K562 (cell line): ENCODE data around the gene COL8A2. TPM values are rescaled to one million over a fixed set of nuclear protein-coding genes. Genes with fewer than 3 reads are reported as not detected.

ENCODE experiments used
- BRF1 ChIP-seq: IDR thresholded peaks from 3 replicates; pipeline ENCODE4 v1.6.1; 2011; ENCODE audit warnings: borderline replicate concordance, mild to moderate bottlenecking; ENCODE audit not compliant: insufficient read length; ENCODE audit errors: extremely low read depth
- CBFA2T2 ChIP-seq: fragments of 450-650 bp; conservative IDR thresholded peaks from 2 replicates; pipeline ENCODE4 v1.6.1; 2017; ENCODE audit warnings: mild to moderate bottlenecking
- CEBPG ChIP-seq, 3 experiments: fragments of 200-800 bp in 1 of 3; sonication (Bioruptor generic) in 1 of 3; sonication (generic) in 1 of 3; formaldehyde crosslinking in 1 of 3; IDR thresholded peaks in 2 of 3; conservative IDR thresholded peaks in 1 of 3; 2 replicates each; pipeline versions ENCODE4 v1.6.1 to v1.8.0; 2016 to 2022; ENCODE audit warnings: missing compliant biosample characterization in 2 of 3, missing genetic modification characterization in 2 of 3, mild to moderate bottlenecking in 1 of 3, missing genetic modification reagents in 1 of 3
- CHD1 ChIP-seq: fragments of 200-600 bp; sonication (generic); IDR thresholded peaks from one replicate; pipeline ENCODE4 v1.6.1; 2012; ENCODE audit warnings: mild to moderate bottlenecking, moderate library complexity, low read length, inconsistent platforms
- CHD4 ChIP-seq: fragments of 200-600 bp; sonication (generic); IDR thresholded peaks from 3 replicates; pipeline ENCODE4 v1.6.1; 2012; ENCODE audit warnings: low read depth, mild to moderate bottlenecking, mixed read lengths, low read length, inconsistent platforms; ENCODE audit not compliant: insufficient read depth, insufficient replicate concordance, poor library complexity, severe bottlenecking
- EGR1 ChIP-seq: fragments of 450-650 bp; conservative IDR thresholded peaks from 2 replicates; pipeline ENCODE4 v1.6.1; 2017; ENCODE audit warnings: mild to moderate bottlenecking
- ETV5 ChIP-seq: sonication (generic); formaldehyde crosslinking; IDR thresholded peaks from 2 replicates; pipeline ENCODE4 v1.4.0; 2020; ENCODE audit warnings: low read depth, mild to moderate bottlenecking, missing genetic modification reagents
- FOSL1 ChIP-seq: fragments of 200-800 bp; sonication (Bioruptor generic); conservative IDR thresholded peaks from 2 replicates; pipeline ENCODE4 v1.6.1; 2016; ENCODE audit warnings: missing genetic modification characterization, missing compliant biosample characterization
- FOXK2 ChIP-seq, 2 experiments: fragments of 450-650 bp; IDR thresholded peaks in 1 of 2; conservative IDR thresholded peaks in 1 of 2; 2 replicates each; pipeline ENCODE4 v1.6.1; 2016; ENCODE audit warnings: low read depth in 2 of 2, mild to moderate bottlenecking in 1 of 2
- GABPA ChIP-seq: fragments of 200-800 bp; sonication (Bioruptor generic); conservative IDR thresholded peaks from 2 replicates; pipeline ENCODE4 v1.6.1; 2016; ENCODE audit warnings: low read depth, missing genetic modification characterization, missing compliant biosample characterization
- JUN ChIP-seq, 2 experiments: sonication (generic) in 1 of 2; formaldehyde crosslinking in 1 of 2; IDR thresholded peaks; 2 replicates each; pipeline versions ENCODE4 v1.6.1 to v1.8.0; 2012 to 2022; ENCODE audit warnings: borderline replicate concordance in 2 of 2, mild to moderate bottlenecking in 2 of 2, improper control_type of control experiment in 1 of 2, low read depth in 1 of 2, low read length in 1 of 2, missing genetic modification reagents in 1 of 2
- KAT7 ChIP-seq: sonication (generic); formaldehyde crosslinking; IDR thresholded peaks from 2 replicates; pipeline ENCODE4 v1.8.0; 2022; ENCODE audit warnings: missing genetic modification reagents, mild to moderate bottlenecking, borderline replicate concordance
- SAP30 ChIP-seq: fragments of 200-600 bp; sonication (generic); IDR thresholded peaks from 2 replicates; pipeline ENCODE4 v1.6.1; 2012; ENCODE audit warnings: borderline replicate concordance, low read depth, mild to moderate bottlenecking, moderate library complexity, low read length, control low read depth, inconsistent platforms; ENCODE audit not compliant: insufficient read depth, poor library complexity, severe bottlenecking
- SP1 ChIP-seq: sonication (generic); formaldehyde crosslinking; IDR thresholded peaks from 2 replicates; pipeline ENCODE4 v1.8.1; 2022; ENCODE audit warnings: mild to moderate bottlenecking, missing genetic modification reagents
- TRIM24 ChIP-seq, 2 experiments: fragments of 450-650 bp; IDR thresholded peaks; 2 replicates each; pipeline ENCODE4 v1.6.1; 2016
- ZNF384 ChIP-seq: IDR thresholded peaks from 2 replicates; pipeline ENCODE4 v1.6.1; 2012; ENCODE audit warnings: low read depth, low read length, improper control_type of control experiment
- ZNF695 ChIP-seq: fragments of 450-650 bp; formaldehyde crosslinking; IDR thresholded peaks from 2 replicates; pipeline ENCODE4 v1.4.0; 2020; ENCODE audit warnings: mild to moderate bottlenecking, moderate library complexity
- polyA plus RNA-seq, 8 experiments: library from polyadenylated mRNA; depleted of rRNA in 4 of 8; stranded (reverse) in 5 of 8; unstranded in 3 of 8; fragments of >200 nt; fragmentation: Nextera tagmentation in 2 of 8; fragmentation: Illumina TruSeq in 1 of 8; extraction: Ambion mirVana in 2 of 8; extraction: Trizol in 1 of 8; gene quantifications; 2 replicates each; pipeline versions ENCODE4 v1.2.1 to v1.2.3, GENCODE V29; 2011 to 2014; ENCODE audit warnings: inconsistent platforms in 1 of 8, missing spikeins in 1 of 8
- total RNA-seq, 7 experiments: library from RNA; depleted of rRNA in 6 of 7; stranded (reverse); fragments of >200 nt in 6 of 7; fragmentation: Illumina TruSeq in 2 of 7; extraction: Trizol in 2 of 7; gene quantifications; 2 replicates each; pipeline versions ENCODE4 v1.2.1 to v1.2.3, GENCODE V29; 2011 to 2021; ENCODE audit warnings: low replicate concordance in 1 of 7
- TF ChIP-seq, protein P1 (sequence below): sonication (generic); formaldehyde crosslinking; IDR thresholded peaks from 2 replicates; pipeline ENCODE4 v1.8.1; 2022; ENCODE audit warnings: missing genetic modification reagents

COL8A2 gene
- total and polyA plus RNA-seq, 9 of the 15 experiments (the other 6 are each of a cell fraction or from before 2014, with no cell fraction given), result 0.03 to 0.14 (median 0.04) TPM; not detected in 5

DNA sequence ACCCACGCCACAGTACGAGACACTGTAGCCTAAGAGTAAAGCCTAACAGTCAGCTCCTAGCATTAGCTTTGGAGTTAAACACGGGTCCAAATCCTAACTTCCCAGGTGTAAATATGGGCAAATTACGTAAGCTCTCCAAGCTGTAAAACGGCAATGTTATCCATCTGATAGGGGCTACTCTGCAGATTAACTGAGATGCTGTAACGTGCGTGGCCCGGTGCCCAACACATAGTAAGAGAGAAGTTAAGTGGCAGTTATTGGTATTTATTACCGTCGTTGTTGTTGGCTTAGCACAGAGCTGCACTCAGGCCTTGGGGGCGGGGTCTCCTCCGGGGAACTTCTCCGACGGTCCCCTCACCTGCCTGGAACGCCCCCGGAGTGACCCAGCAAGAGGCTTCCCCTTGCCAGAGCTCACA, 23.8 kb upstream of the COL8A2 start (continued):
- TF ChIP-seq, protein P1, sequence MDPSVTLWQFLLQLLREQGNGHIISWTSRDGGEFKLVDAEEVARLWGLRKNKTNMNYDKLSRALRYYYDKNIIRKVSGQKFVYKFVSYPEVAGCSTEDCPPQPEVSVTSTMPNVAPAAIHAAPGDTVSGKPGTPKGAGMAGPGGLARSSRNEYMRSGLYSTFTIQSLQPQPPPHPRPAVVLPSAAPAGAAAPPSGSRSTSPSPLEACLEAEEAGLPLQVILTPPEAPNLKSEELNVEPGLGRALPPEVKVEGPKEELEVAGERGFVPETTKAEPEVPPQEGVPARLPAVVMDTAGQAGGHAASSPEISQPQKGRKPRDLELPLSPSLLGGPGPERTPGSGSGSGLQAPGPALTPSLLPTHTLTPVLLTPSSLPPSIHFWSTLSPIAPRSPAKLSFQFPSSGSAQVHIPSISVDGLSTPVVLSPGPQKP, result no peak
- TF ChIP-seq CHD4, result peak; percentile 44
- peak; percentile 12 to 14; a peak in 2 of 4 replicates for TF ChIP-seq FOXK2 (conservative IDR thresholded peaks at IDR 0.05 in 1 of 2, IDR thresholded peaks at IDR 0.05 in 1 of 2; ENCODE audit: low read depth in 2 of 2)
- TF ChIP-seq JUN (IDR thresholded peaks at IDR 0.05; ENCODE audit: borderline replicate concordance, low read depth, low read length), result no peak
- TF ChIP-seq JUN (CRISPR knock-in tag; IDR thresholded peaks at IDR 0.05; ENCODE audit: borderline replicate concordance), result 0 out of 2 replicates have a peak, but pooled peaks have one; percentile 22
- TF ChIP-seq ZNF695 (CRISPR knock-in tag), result peak; percentile 13; the same call in 1 of the 2 replicates
- no peak for TF ChIP-seq ETV5 (CRISPR knock-in tag)
- no peak for TF ChIP-seq ZNF384
- peak; percentile 94 for TF ChIP-seq SAP30
- no peak for TF ChIP-seq SP1 (CRISPR knock-in tag)
- TF ChIP-seq CBFA2T2, result no peak
- TF ChIP-seq KAT7, result 0 out of 2 replicates have a peak, but pooled peaks have one; percentile 56
- no peak for TF ChIP-seq BRF1
- 0 out of 2 replicates have a peak, but pooled peaks have one; percentile 38 for TF ChIP-seq CEBPG (CRISPR knock-in tag; IDR thresholded peaks at IDR 0.05)
- no peak for TF ChIP-seq CEBPG (tag; conservative IDR thresholded peaks at IDR 0.05 in 1 of 2, IDR thresholded peaks at IDR 0.05 in 1 of 2)
- no peak for TF ChIP-seq GABPA (tag)
- TF ChIP-seq FOSL1 (tag), result no peak; the same call in 1 of the 2 replicates
- 0 out of 2 replicates have a peak, but pooled peaks have one; percentile 53 for TF ChIP-seq EGR1
- 0 out of 4 replicates have a peak, but pooled peaks of 1 of the 2 experiments have one; percentile 5 for TF ChIP-seq TRIM24 (IDR thresholded peaks at IDR 0.05)
- peak; percentile 74 for TF ChIP-seq CHD1
- TF ChIP-seq, all 486 proteins: peak for 20
